ENCODE measurements around the gene SERP2. TPM values are rescaled to one million over a fixed set of nuclear protein-coding genes. Genes with fewer than 3 reads are reported as not detected.

SERP2 gene
- total RNA-seq, 1 experiment from 2014 or later, result not detected

DNA sequence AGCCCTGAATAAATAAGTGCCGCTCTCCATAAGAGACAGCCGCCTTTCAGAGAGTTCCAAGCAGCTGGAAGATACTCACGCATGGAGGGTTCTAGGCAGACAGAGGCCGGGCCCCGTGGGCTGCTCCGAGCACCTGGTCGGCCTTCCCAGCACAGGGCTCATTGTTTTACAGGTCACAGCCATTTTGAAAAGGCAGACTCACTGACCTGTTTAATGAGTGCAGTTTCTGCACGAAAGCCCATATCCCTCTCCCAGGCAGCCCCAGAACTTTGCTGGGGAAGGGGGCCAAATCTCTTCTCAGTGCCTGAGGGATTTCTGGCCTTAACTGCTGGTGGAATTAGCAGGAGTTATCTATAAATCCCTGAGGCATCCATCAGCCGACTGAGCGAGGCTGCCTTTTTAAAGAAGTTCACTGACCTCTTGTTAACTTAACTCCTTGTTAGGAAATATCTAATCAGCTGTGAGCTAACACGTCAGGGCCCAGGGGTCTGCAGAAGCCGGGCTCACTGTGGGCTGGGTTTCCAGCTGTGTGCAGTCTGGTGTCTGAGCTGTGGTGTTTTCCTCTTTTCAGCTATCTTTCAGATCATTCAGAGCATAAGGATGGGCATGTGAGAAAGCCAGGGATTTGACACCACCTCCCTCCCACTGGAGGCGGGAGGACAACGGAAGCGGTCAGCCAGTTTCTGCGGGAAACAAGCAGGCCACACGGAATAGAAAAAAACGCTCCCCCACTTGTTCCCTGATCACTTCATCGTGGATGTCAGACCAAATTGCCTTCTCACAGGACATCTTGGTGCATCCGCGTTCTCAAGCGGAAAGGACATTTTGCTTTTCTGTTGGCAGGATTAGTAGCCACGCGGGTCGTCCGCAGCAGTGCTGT is 23.3 kb downstream of the SERP2 start:
- POLR2A ChIA-PET, result interaction anchor here (0.5 to 0.9 kb wide), 2 partner anchors 38 to 167 kb away, joined by 3 to 12 read pairs; no protein-coding TSS in a partner anchor
- intact Hi-C loops (cut with micrococcal nuclease; ENCODE audit: unreplicated experiment), result no loop called here
- no peaks in the 10 kb centered on the region for H3K9me3 ChIP-seq
- CTCF ChIA-PET, result interaction anchor here (1.8 kb wide), 1 partner anchor 10 kb away, joined by 3 read pairs; no protein-coding TSS in a partner anchor
- H3K36me3 Mint-ChIP-seq (ENCODE audit: insufficient read depth, unreplicated experiment), result no peaks in the 10 kb centered on the region
- H3K4me1 Mint-ChIP-seq (ENCODE audit: low read depth, unreplicated experiment), result peaks cover 18% of the 10 kb centered on the region
- H3K9me3 Mint-ChIP-seq (ENCODE audit: unreplicated experiment), result no peaks in the 10 kb centered on the region
- no peak overlapping the region for H3K4me3 ChIP-seq (ENCODE audit: low read depth, low read length)
- no peak overlapping the region for H3K4me3 Mint-ChIP-seq (ENCODE audit: unreplicated experiment)
- peak overlapping the region; percentile 37 for H3K27ac Mint-ChIP-seq (ENCODE audit: unreplicated experiment)
- peaks cover 28% of the 10 kb centered on the region for H3K4me1 ChIP-seq
- BruUV-seq (replicated peaks), result no TSS peak
- no peaks in the 10 kb centered on the region for H3K27me3 Mint-ChIP-seq (ENCODE audit: insufficient read depth, unreplicated experiment)
- peak; percentile 28 to 57 for DNase-seq
- H3K27me3 ChIP-seq (replicated peaks; ENCODE audit: control insufficient read depth, insufficient read depth, low read length), result no peaks in the 10 kb centered on the region
- TF ChIP-seq, protein P1, sequence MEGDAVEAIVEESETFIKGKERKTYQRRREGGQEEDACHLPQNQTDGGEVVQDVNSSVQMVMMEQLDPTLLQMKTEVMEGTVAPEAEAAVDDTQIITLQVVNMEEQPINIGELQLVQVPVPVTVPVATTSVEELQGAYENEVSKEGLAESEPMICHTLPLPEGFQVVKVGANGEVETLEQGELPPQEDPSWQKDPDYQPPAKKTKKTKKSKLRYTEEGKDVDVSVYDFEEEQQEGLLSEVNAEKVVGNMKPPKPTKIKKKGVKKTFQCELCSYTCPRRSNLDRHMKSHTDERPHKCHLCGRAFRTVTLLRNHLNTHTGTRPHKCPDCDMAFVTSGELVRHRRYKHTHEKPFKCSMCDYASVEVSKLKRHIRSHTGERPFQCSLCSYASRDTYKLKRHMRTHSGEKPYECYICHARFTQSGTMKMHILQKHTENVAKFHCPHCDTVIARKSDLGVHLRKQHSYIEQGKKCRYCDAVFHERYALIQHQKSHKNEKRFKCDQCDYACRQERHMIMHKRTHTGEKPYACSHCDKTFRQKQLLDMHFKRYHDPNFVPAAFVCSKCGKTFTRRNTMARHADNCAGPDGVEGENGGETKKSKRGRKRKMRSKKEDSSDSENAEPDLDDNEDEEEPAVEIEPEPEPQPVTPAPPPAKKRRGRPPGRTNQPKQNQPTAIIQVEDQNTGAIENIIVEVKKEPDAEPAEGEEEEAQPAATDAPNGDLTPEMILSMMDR (IDR thresholded peaks at IDR 0.05; ENCODE audit: insufficient read depth in 1 of 2, low read depth in 1 of 2, low read length in 1 of 2, severe bottlenecking in 1 of 2, unreplicated experiment in 1 of 2), result no peak
- no peaks in the 10 kb centered on the region for H3K36me3 ChIP-seq (ENCODE audit: control insufficient read depth, insufficient read depth, low read length)

DNA sequence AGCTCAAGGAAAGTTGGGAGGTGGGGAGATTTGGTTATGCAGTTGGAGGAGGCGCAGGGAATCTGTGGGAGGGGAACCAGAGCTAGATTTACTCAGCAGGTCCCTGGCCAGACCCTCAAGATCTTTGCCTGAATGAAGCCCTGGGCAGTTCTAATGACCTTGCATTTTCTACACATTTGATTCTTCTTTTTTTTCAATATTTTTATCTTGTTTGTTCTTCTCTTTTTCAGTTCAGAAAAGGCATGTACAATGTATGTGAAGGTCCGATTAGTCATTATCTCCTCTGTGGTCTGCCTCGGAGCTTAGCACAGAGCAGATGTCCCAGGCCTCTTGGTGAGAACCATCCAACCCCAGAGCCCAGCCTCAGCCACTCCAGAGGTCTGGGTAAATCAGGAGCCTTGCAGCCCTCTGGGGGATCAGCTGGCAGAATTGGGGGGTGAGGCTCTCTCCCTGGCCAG is 24.2 kb downstream of the SERP2 start:
- CTCF ChIA-PET, result interaction anchor here (0.9 to 1.8 kb wide), 2 partner anchors 11 to 114 kb away, joined by 3 to 4 read pairs; no protein-coding TSS in a partner anchor
- no peak overlapping the region for H3K4me3 Mint-ChIP-seq (ENCODE audit: unreplicated experiment)
- H3K27me3 Mint-ChIP-seq (ENCODE audit: insufficient read depth, unreplicated experiment), result no peaks in the 10 kb centered on the region
- peak overlapping the region; percentile 37 for H3K27ac Mint-ChIP-seq (ENCODE audit: unreplicated experiment)
- POLR2A ChIA-PET, result no interaction called here
- no peaks in the 10 kb centered on the region for H3K9me3 Mint-ChIP-seq (ENCODE audit: unreplicated experiment)
- H3K36me3 Mint-ChIP-seq (ENCODE audit: insufficient read depth, unreplicated experiment), result no peaks in the 10 kb centered on the region
- H3K4me1 Mint-ChIP-seq (ENCODE audit: low read depth, unreplicated experiment), result peaks cover 16% of the 10 kb centered on the region
- Histone ChIP-seq H3K9me3 (no peaks in the 10 kb centered on the region), H3K27me3 (replicated peaks; ENCODE audit: control insufficient read depth, insufficient read depth, low read length) (no peaks in the 10 kb centered on the region), H3K4me1 (peaks cover 36% of the 10 kb centered on the region), H3K36me3 (ENCODE audit: control insufficient read depth, insufficient read depth, low read length) (no peaks in the 10 kb centered on the region), H3K4me3 (ENCODE audit: low read depth, low read length) (no peak overlapping the region)
- DNase-seq, result no peak
- no TSS peak for BruUV-seq (replicated peaks)
- TF ChIP-seq, protein P1 (IDR thresholded peaks at IDR 0.05; ENCODE audit: insufficient read depth in 1 of 2, low read depth in 1 of 2, low read length in 1 of 2, severe bottlenecking in 1 of 2, unreplicated experiment in 1 of 2), result no peak
- intact Hi-C loops (cut with micrococcal nuclease; ENCODE audit: unreplicated experiment), result no loop called here

DNA sequence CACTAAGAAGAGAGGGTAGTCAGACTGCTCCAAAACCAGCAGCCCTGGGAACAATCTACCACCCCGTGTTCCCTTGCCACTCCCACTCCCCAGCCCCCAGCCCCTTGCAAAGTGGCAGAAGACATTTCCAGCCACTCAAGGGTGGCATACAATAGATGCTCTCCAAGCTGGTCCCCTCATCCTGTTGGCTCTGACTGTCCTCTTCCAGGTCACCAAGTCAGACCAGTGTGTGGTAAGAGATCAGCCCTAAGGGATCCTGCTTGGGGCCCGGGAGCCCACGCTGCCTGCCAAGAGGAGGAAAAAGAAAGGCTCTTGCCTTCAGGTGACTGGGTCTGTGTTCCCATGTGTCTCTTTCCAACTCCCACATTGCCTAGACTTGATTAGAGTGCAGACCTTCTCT is 25.0 kb downstream of the SERP2 start:
- Mint-ChIP-seq H3K36me3 (ENCODE audit: insufficient read depth, unreplicated experiment) (no peaks in the 10 kb centered on the region), H3K4me1 (ENCODE audit: low read depth, unreplicated experiment) (peaks cover 15% of the 10 kb centered on the region), H3K27me3 (ENCODE audit: insufficient read depth, unreplicated experiment) (no peaks in the 10 kb centered on the region), H3K27ac (ENCODE audit: unreplicated experiment) (no peak overlapping the region), H3K9me3 (ENCODE audit: unreplicated experiment) (no peaks in the 10 kb centered on the region), H3K4me3 (ENCODE audit: unreplicated experiment) (no peak overlapping the region)
- peaks cover 44% of the 10 kb centered on the region for H3K4me1 ChIP-seq
- TF ChIP-seq, protein P1 (IDR thresholded peaks at IDR 0.05; ENCODE audit: insufficient read depth in 1 of 2, low read depth in 1 of 2, low read length in 1 of 2, severe bottlenecking in 1 of 2, unreplicated experiment in 1 of 2), result no peak
- no peaks in the 10 kb centered on the region for H3K27me3 ChIP-seq (replicated peaks; ENCODE audit: control insufficient read depth, insufficient read depth, low read length)
- no TSS peak for BruUV-seq (replicated peaks)
- no peak for DNase-seq
- intact Hi-C loops (cut with micrococcal nuclease; ENCODE audit: unreplicated experiment), result no loop called here
- ChIA-PET POLR2A (no interaction called here), CTCF (interaction anchor here (1.8 kb wide), 1 partner anchor 12 kb away, joined by 3 read pairs; no protein-coding TSS in a partner anchor)
- H3K9me3 ChIP-seq, result no peaks in the 10 kb centered on the region
- no peaks in the 10 kb centered on the region for H3K36me3 ChIP-seq (ENCODE audit: control insufficient read depth, insufficient read depth, low read length)
- H3K4me3 ChIP-seq (ENCODE audit: low read depth, low read length), result no peak overlapping the region

Measured in Caco-2 (cell line).